HepG2 (cell line): Measurements from ENCODE around the gene BRK1. TPM values are rescaled to one million over a fixed set of nuclear protein-coding genes. Genes with fewer than 3 reads are reported as not detected.
A peak's percentile ranks its signal among the peaks of the same experiment; 100 is the strongest.

Experiments
- AHR ChIP-seq: IDR thresholded peaks from 2 replicates; pipeline ENCODE4 v1.6.1; 2018; ENCODE audit warnings: missing genetic modification reagents, missing compliant biosample characterization
- CEBPB ChIP-seq: IDR thresholded peaks from 2 replicates; pipeline ENCODE4 v1.6.1; 2011; ENCODE audit warnings: low read depth, low read length, improper control_type of control experiment, borderline replicate concordance
- DNMT1 ChIP-seq: sonication (generic); formaldehyde crosslinking; IDR thresholded peaks from 2 replicates; pipeline ENCODE4 v1.5.1; 2020; ENCODE audit warnings: mild to moderate bottlenecking, missing genetic modification reagents
- EP300 ChIP-seq, 3 experiments: sonication (generic) in 1 of 3; formaldehyde crosslinking in 1 of 3; IDR thresholded peaks; 2 replicates each; pipeline versions ENCODE4 v1.5.1 to v1.6.1; 2011 to 2020; ENCODE audit warnings: low read depth in 2 of 3, low read length in 2 of 3, borderline replicate concordance in 1 of 3, improper control_type of control experiment in 1 of 3, mild to moderate bottlenecking in 1 of 3, missing genetic modification reagents in 1 of 3, moderate library complexity in 1 of 3
- FOXJ3 ChIP-seq: sonication (generic); formaldehyde crosslinking; IDR thresholded peaks from 2 replicates; pipeline ENCODE4 v1.4.0; 2020; ENCODE audit warnings: missing genetic modification reagents, mild to moderate bottlenecking, borderline replicate concordance
- ISL2 ChIP-seq: sonication (generic); formaldehyde crosslinking; IDR thresholded peaks from 2 replicates; pipeline ENCODE4 v1.5.0; 2020; ENCODE audit warnings: missing genetic modification reagents
- NFYC ChIP-seq: IDR thresholded peaks from 2 replicates; pipeline ENCODE4 v1.6.1; 2016; ENCODE audit warnings: missing genetic modification reagents, missing compliant biosample characterization
- NR2F2 ChIP-seq: IDR thresholded peaks from 2 replicates; pipeline ENCODE4 v1.6.1; 2012; ENCODE audit warnings: low read depth, inconsistent platforms, borderline replicate concordance
- PRPF4 ChIP-seq: fragments of 200-400 bp; formaldehyde crosslinking; IDR thresholded peaks from 2 replicates; pipeline ENCODE4 v1.6.1; 2016; ENCODE audit warnings: low read length, low read depth; ENCODE audit not compliant: poor library complexity, severe bottlenecking
- TOE1 ChIP-seq: sonication (generic); formaldehyde crosslinking; IDR thresholded peaks from 2 replicates; pipeline ENCODE4 v1.4.0; 2020; ENCODE audit warnings: mild to moderate bottlenecking, missing genetic modification reagents
- ZFP1 ChIP-seq: IDR thresholded peaks from 2 replicates; pipeline ENCODE4 v1.6.1; 2016
- ZNF382 ChIP-seq: sonication (generic); formaldehyde crosslinking; IDR thresholded peaks from 2 replicates; pipeline ENCODE4 v1.5.0; 2020; ENCODE audit warnings: missing genetic modification reagents, mild to moderate bottlenecking, borderline replicate concordance
- ZNF546 ChIP-seq: sonication (generic); formaldehyde crosslinking; conservative IDR thresholded peaks from 2 replicates; pipeline ENCODE4 v1.8.1; 2023; ENCODE audit warnings: mild to moderate bottlenecking, missing genetic modification reagents
- ZNF570 ChIP-seq: sonication (generic); formaldehyde crosslinking; IDR thresholded peaks from 2 replicates; pipeline ENCODE4 v1.4.0; 2020; ENCODE audit warnings: mild to moderate bottlenecking, missing genetic modification reagents, borderline replicate concordance
- polyA plus RNA-seq, 8 experiments: library from polyadenylated mRNA; depleted of rRNA in 3 of 8; stranded (reverse) in 7 of 8; unstranded in 1 of 8; fragments of >200 nt; fragmentation: Illumina TruSeq in 4 of 8; extraction: Trizol in 4 of 8; gene quantifications; 2 replicates each; pipeline versions ENCODE4 v1.2.1 to v1.2.3, GENCODE V29; 2011 to 2016; ENCODE audit warnings: low read depth in 4 of 8, missing spikeins in 1 of 8, mixed read lengths in 1 of 8; ENCODE audit not compliant: insufficient read depth in 1 of 8
- total RNA-seq, 5 experiments: library from RNA; depleted of rRNA; stranded (reverse); fragments of >200 nt; fragmentation: Illumina TruSeq; extraction: Trizol; gene quantifications; 2 replicates each; pipeline ENCODE4 v1.2.3, GENCODE V29; 2016; ENCODE audit warnings: low read depth in 1 of 5
- TF ChIP-seq, protein P1 (sequence below): sonication (generic); formaldehyde crosslinking; IDR thresholded peaks from 2 replicates; pipeline ENCODE4 v1.4.0; 2020; ENCODE audit warnings: low read depth, missing genetic modification reagents
- TF ChIP-seq, protein P2 (sequence below): sonication (generic); formaldehyde crosslinking; IDR thresholded peaks from 2 replicates; pipeline ENCODE4 v1.4.0; 2020; ENCODE audit warnings: missing genetic modification reagents, mild to moderate bottlenecking, borderline replicate concordance
- TF ChIP-seq, protein P3 (sequence below): IDR thresholded peaks from 2 replicates; pipeline ENCODE4 v1.6.1; 2018; ENCODE audit warnings: missing genetic modification reagents

BRK1 gene
- total and polyA plus RNA-seq, 2 of the 13 experiments (the other 11 are each of a cell fraction or from before 2014, with no cell fraction given): 118 to 155 TPM

DNA sequence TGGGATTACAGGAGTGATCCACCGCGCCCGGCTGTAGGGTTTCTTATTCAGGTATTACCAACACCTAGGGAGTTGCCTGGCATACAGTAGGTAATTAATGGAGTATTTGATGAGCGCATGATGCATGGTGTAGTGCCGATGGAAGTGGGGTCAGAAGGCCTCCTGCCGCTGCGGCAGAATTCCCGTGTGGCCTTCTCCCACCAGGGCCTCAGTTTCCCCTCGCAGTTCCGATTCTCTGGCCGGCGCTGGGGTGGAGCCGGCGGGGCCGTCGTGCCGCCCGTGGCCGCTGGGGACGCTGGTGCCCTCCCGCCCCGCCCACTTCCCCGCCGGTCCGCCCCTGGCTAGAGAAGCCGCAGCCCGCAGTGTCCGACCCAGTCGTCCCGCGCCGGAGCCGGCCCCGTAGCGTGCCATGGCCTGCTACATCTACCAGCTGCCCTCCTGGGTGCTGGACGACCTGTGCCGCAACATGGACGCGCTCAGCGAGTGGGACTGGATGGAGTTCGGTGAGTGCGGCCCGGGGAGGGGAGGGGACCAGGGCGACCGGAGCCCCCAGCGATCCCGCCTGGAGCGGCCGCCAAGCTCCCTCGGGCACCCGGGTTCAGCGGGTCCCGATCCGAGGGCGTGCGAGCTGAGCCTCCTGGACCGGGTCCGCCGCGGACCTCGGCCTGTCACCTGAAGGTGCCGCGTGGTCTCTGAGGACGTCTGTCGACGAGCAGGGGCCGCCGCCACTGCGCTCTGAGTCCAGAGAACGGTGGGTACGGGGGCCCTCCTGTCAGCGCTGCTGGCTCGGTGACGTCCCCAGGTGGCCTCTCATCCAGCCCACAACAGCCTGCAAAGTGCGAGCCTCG, 49.3 kb downstream of the BRK1 start, which contains the start of gene IRAK2 (continued):
- TF ChIP-seq, protein P1, sequence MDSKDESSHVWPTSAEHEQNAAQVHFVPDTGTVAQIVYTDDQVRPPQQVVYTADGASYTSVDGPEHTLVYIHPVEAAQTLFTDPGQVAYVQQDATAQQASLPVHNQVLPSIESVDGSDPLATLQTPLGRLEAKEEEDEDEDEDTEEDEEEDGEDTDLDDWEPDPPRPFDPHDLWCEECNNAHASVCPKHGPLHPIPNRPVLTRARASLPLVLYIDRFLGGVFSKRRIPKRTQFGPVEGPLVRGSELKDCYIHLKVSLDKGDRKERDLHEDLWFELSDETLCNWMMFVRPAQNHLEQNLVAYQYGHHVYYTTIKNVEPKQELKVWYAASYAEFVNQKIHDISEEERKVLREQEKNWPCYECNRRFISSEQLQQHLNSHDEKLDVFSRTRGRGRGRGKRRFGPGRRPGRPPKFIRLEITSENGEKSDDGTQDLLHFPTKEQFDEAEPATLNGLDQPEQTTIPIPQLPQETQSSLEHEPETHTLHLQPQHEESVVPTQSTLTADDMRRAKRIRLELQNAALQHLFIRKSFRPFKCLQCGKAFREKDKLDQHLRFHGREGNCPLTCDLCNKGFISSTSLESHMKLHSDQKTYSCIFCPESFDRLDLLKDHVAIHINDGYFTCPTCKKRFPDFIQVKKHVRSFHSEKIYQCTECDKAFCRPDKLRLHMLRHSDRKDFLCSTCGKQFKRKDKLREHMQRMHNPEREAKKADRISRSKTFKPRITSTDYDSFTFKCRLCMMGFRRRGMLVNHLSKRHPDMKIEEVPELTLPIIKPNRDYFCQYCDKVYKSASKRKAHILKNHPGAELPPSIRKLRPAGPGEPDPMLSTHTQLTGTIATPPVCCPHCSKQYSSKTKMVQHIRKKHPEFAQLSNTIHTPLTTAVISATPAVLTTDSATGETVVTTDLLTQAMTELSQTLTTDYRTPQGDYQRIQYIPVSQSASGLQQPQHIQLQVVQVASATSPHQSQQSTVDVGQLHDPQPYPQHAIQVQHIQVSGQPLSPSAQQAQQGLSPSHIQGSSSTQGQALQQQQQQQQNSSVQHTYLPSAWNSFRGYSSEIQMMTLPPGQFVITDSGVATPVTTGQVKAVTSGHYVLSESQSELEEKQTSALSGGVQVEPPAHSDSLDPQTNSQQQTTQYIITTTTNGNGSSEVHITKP: 0 out of 2 replicates have a peak, but pooled peaks have one; percentile 30
- TF ChIP-seq, protein P2, sequence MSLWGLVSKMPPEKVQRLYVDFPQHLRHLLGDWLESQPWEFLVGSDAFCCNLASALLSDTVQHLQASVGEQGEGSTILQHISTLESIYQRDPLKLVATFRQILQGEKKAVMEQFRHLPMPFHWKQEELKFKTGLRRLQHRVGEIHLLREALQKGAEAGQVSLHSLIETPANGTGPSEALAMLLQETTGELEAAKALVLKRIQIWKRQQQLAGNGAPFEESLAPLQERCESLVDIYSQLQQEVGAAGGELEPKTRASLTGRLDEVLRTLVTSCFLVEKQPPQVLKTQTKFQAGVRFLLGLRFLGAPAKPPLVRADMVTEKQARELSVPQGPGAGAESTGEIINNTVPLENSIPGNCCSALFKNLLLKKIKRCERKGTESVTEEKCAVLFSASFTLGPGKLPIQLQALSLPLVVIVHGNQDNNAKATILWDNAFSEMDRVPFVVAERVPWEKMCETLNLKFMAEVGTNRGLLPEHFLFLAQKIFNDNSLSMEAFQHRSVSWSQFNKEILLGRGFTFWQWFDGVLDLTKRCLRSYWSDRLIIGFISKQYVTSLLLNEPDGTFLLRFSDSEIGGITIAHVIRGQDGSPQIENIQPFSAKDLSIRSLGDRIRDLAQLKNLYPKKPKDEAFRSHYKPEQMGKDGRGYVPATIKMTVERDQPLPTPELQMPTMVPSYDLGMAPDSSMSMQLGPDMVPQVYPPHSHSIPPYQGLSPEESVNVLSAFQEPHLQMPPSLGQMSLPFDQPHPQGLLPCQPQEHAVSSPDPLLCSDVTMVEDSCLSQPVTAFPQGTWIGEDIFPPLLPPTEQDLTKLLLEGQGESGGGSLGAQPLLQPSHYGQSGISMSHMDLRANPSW: no peak
- TF ChIP-seq CEBPB (no peak), ZNF570 (no peak), ZNF382 (CRISPR knock-in tag) (no peak), ZFP1 (no peak), TOE1 (CRISPR knock-in tag) (no peak), NR2F2 (no peak), PRPF4 (no peak), ZNF546 (CRISPR knock-in tag) (no peak), NFYC (no peak), EP300 (IDR thresholded peaks at IDR 0.05; ENCODE audit: low read depth in 2 of 2, low read length in 2 of 2) (peak in 1 of 2 experiments; percentile 18; a peak in 1 of 4 replicates), EP300 (CRISPR knock-in tag; IDR thresholded peaks at IDR 0.05; ENCODE audit: borderline replicate concordance) (no peak), FOXJ3 (CRISPR knock-in tag) (no peak), AHR (no peak), DNMT1 (CRISPR knock-in tag) (peak; percentile 80; the same call in 1 of the 2 replicates), ISL2 (CRISPR knock-in tag) (0 out of 2 replicates have a peak, but pooled peaks have one; percentile 18)
- TF ChIP-seq, protein P3, sequence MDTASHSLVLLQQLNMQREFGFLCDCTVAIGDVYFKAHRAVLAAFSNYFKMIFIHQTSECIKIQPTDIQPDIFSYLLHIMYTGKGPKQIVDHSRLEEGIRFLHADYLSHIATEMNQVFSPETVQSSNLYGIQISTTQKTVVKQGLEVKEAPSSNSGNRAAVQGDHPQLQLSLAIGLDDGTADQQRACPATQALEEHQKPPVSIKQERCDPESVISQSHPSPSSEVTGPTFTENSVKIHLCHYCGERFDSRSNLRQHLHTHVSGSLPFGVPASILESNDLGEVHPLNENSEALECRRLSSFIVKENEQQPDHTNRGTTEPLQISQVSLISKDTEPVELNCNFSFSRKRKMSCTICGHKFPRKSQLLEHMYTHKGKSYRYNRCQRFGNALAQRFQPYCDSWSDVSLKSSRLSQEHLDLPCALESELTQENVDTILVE (CRISPR knock-in tag): no peak
